HG03095 (cell line): ENCODE results near the gene CD300LB.
"Not testable (repeated sequence)": the region's sequence is repeated elsewhere in the genome, so short reads cannot be mapped to it uniquely, and the experiment has no call there.

Experiments used
- ATAC-seq: cut with Tn5 transposase; IDR thresholded peaks from one replicate; pipeline ENCODE4 v1.9.1; 2021; ENCODE audit warnings: moderate library complexity; ENCODE audit not compliant: unreplicated experiment

Gene CD300LB

GRCh38 chr17:74531231-74531761 lies at the start of gene CD300LB:
Gene CD300LB (minus strand): TSS chr17:74531475. CDS start chr17:74531350, 125 bp downstream.
- ATAC-seq, result no peak

- no peak for ATAC-seq
These were observed 48.6 kb upstream of the CD300LB start for GRCh38 chr17:74579900-74580299.

GRCh38 chr17:74578979-74579378 lies 47.7 kb upstream of the CD300LB start:
- no peak for ATAC-seq

GRCh38 chr17:74574489-74575142 lies 43.3 kb upstream of the CD300LB start:
- ATAC-seq, result no peak

- not testable (repeated sequence) for ATAC-seq
These were observed 42.4 kb upstream of the CD300LB start for GRCh38 chr17:74573635-74574034.

- no peak for ATAC-seq
These were observed 41.9 kb upstream of the CD300LB start for GRCh38 chr17:74573169-74573568.

GRCh38 chr17:74571621-74572270 lies 40.5 kb upstream of the CD300LB start:
- no peak for ATAC-seq

- ATAC-seq, result no peak
These were observed 38.0 kb upstream of the CD300LB start for GRCh38 chr17:74569020-74570003.

GRCh38 chr17:74568106-74568873 lies 37.0 kb upstream of the CD300LB start:
- ATAC-seq, result no peak

- ATAC-seq, result no peak
These were observed 36.1 kb upstream of the CD300LB start, which contains the start of gene CD300H for GRCh38 chr17:74567397-74567796. Gene CD300H (minus strand): TSS chr17:74567509.

GRCh38 chr17:74566132-74566753 lies 35.0 kb upstream of the CD300LB start:
- ATAC-seq, result no peak

GRCh38 chr17:74565126-74565525 lies 33.9 kb upstream of the CD300LB start:
- no peak for ATAC-seq

GRCh38 chr17:74563358-74563757 lies 32.1 kb upstream of the CD300LB start:
- no peak for ATAC-seq

GRCh38 chr17:74561586-74561985 lies 30.3 kb upstream of the CD300LB start:
- no peak for ATAC-seq

GRCh38 chr17:74558882-74559519 lies 27.7 kb upstream of the CD300LB start:
- ATAC-seq, result no peak

- not testable (repeated sequence) for ATAC-seq
These were observed 27.1 kb upstream of the CD300LB start for GRCh38 chr17:74558402-74558801.

- ATAC-seq, result no peak
These were observed 24.2 kb upstream of the CD300LB start for GRCh38 chr17:74555427-74555940.

GRCh38 chr17:74554909-74555308 lies 23.6 kb upstream of the CD300LB start:
- no peak for ATAC-seq

GRCh38 chr17:74552037-74552436 lies 20.8 kb upstream of the CD300LB start:
- ATAC-seq, result no peak
